GM23248 (cell line): ENCODE results near the gene ITPKC.

Experiments used
- EZH2 ChIP-seq: fragments of 200-600 bp; sonication (generic); IDR thresholded peaks from 2 replicates; pipeline ENCODE4 v1.6.1; 2018; ENCODE audit warnings: antibody characterized with exemption, mild to moderate bottlenecking; ENCODE audit not compliant: insufficient read depth, poor library complexity, severe bottlenecking
- EZH2phosphoT487 ChIP-seq: fragments of 200-600 bp; sonication (generic); IDR thresholded peaks from 2 replicates; pipeline ENCODE4 v1.6.1; 2018; ENCODE audit warnings: antibody characterized with exemption, moderate library complexity, mild to moderate bottlenecking, low read depth; ENCODE audit not compliant: insufficient read depth

GRCh38 chr19:40685016-40685526, 31.8 kb upstream of the ITPKC start:
- no peak for TF ChIP-seq EZH2phosphoT487
- TF ChIP-seq EZH2 = no peak
